Measurements from ENCODE around the gene KCP. TPM values are rescaled to one million over a fixed set of nuclear protein-coding genes. Genes with fewer than 3 reads are reported as not detected.

KCP gene
- total RNA-seq, 1 experiment from 2014 or later, result 1.6 TPM

DNA sequence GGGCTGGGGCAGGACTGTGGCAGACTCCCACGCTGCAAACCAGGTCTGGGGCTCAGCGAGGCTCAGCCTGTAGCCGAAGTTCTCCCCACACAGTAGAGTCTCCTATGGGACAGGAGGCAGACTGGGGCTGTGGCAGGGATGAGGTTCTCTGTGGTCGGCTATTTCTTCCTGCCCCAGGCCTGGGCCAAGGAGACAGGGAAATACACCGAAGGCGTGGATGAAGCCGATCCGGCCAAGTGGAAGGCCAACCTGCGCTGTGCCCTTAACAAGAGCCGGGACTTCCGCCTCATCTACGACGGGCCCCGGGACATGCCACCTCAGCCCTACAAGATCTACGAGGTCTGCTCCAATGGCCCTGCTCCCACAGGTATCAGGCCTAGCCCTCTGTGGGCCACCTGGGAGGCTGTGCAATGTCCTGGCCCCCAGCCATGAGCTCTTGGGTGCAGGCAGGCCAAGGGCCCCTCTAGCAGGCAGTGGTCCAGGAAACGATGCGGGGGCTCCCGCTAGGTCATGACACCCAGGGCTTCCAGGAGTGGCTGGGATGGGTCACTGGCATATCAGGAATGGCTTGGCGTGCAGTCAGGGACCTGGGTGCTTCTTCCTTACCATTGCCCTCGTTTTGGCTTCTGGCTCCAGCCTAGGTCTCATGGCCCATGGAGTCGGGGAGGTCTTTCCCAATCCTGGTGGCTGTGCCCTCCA, 35.3 kb upstream of the KCP start:
- Histone ChIP-seq H3K36me3 (ENCODE audit: control insufficient read depth in 1 of 2, insufficient read depth in 2 of 2, low read length in 2 of 2) (peaks cover 0 to 2% of the 10 kb centered on the region in 2 experiments; a peak in 1 of 4 replicates), H3K79me2 (ENCODE audit: insufficient read depth, low read length) (no peaks in the 10 kb centered on the region), H3K4me2 (ENCODE audit: low read length) (no peak overlapping the region), H3K27ac (ENCODE audit: low read depth, low read length) (no peak overlapping the region), H3K4me3 (replicated peaks in 1 of 2; ENCODE audit: low read depth in 1 of 2, low read length in 2 of 2) (no peak overlapping the region), H2AFZ (ENCODE audit: low read depth, low read length, poor library complexity, severe bottlenecking) (no peak overlapping the region), H3K27me3 (ENCODE audit: insufficient read depth, low read length) (no peaks in the 10 kb centered on the region), H4K20me1 (ENCODE audit: insufficient read depth) (no peaks in the 10 kb centered on the region), H3K9me2 (ENCODE audit: insufficient read depth) (no peaks in the 10 kb centered on the region), H3K9me3 (ENCODE audit: control insufficient read depth in 1 of 2, insufficient read depth in 1 of 2, low read depth in 1 of 2, low read length in 2 of 2) (no peaks in the 10 kb centered on the region), H3K4me1 (ENCODE audit: control insufficient read depth in 1 of 2, insufficient read depth in 2 of 2, low read length in 2 of 2) (no peaks in the 10 kb centered on the region), H3K9ac (ENCODE audit: low read length) (no peak overlapping the region)
- ChIA-PET RAD21 (ENCODE audit: low non-redundant PET in 1 of 2, low total read pairs in 2 of 2, uncharacterized antibody in 2 of 2, unreplicated experiment in 2 of 2) (no interaction called here), CTCF (no interaction called here), POLR2A (no interaction called here)
- no TSS peak for BruUV-seq (replicated peaks)
- TF ChIP-seq, protein P1, sequence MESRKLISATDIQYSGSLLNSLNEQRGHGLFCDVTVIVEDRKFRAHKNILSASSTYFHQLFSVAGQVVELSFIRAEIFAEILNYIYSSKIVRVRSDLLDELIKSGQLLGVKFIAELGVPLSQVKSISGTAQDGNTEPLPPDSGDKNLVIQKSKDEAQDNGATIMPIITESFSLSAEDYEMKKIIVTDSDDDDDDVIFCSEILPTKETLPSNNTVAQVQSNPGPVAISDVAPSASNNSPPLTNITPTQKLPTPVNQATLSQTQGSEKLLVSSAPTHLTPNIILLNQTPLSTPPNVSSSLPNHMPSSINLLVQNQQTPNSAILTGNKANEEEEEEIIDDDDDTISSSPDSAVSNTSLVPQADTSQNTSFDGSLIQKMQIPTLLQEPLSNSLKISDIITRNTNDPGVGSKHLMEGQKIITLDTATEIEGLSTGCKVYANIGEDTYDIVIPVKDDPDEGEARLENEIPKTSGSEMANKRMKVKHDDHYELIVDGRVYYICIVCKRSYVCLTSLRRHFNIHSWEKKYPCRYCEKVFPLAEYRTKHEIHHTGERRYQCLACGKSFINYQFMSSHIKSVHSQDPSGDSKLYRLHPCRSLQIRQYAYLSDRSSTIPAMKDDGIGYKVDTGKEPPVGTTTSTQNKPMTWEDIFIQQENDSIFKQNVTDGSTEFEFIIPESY (IDR thresholded peaks at IDR 0.05; ENCODE audit: extremely low read depth, insufficient replicate concordance, low read length), result no peak
- no peak for TF ChIP-seq REST (IDR thresholded peaks at IDR 0.05; ENCODE audit: low read depth)
- TF ChIP-seq CEBPB (IDR thresholded peaks at IDR 0.05; ENCODE audit: low read depth), result no peak
- TF ChIP-seq ELF1 (IDR thresholded peaks at IDR 0.05; ENCODE audit: borderline replicate concordance, low read depth), result no peak
- TF ChIP-seq POLR2A (IDR thresholded peaks at IDR 0.05; ENCODE audit: borderline replicate concordance, extremely low read depth, insufficient read depth, insufficient read length), result no peak
- TF ChIP-seq EGR1 (IDR thresholded peaks at IDR 0.05; ENCODE audit: low read depth), result no peak
- TF ChIP-seq ZNF274 (IDR thresholded peaks at IDR 0.05; ENCODE audit: low read depth, low read length), result no peak
- no peak for TF ChIP-seq ZFX (IDR thresholded peaks at IDR 0.05)
- TF ChIP-seq SRF (IDR thresholded peaks at IDR 0.05; ENCODE audit: low read depth), result no peak
- TF ChIP-seq SP1 (IDR thresholded peaks at IDR 0.05; ENCODE audit: low read depth), result no peak
- no peak for TF ChIP-seq POLR2AphosphoS5 (IDR thresholded peaks at IDR 0.05; ENCODE audit: low read depth, low read length)
- TF ChIP-seq YY1 (IDR thresholded peaks at IDR 0.05; ENCODE audit: extremely low read depth, insufficient replicate concordance, low read depth, low read length), result no peak
- TF ChIP-seq EZH2phosphoT487 (IDR thresholded peaks at IDR 0.05; ENCODE audit: borderline replicate concordance), result no peak
- TF ChIP-seq TCF7L2 (IDR thresholded peaks at IDR 0.05; ENCODE audit: borderline replicate concordance, extremely low read depth, insufficient read depth, insufficient read length), result no peak
- TF ChIP-seq RAD21 (IDR thresholded peaks at IDR 0.05; ENCODE audit: low read depth), result no peak
- no peak for TF ChIP-seq JUND (IDR thresholded peaks at IDR 0.05)
- DNase-seq (ENCODE audit: low read depth, low spot score), result no peak
- no peak for ATAC-seq
- intact Hi-C loops (cut with micrococcal nuclease), result no loop called here

All from HCT116 (cell line).